H9 (cell line): Measurements from ENCODE around the gene ITGA11. TPM values are rescaled to one million over a fixed set of nuclear protein-coding genes. Genes with fewer than 3 reads are reported as not detected.

Source experiments
- DNase-seq: peaks from one replicate; pipeline ENCODE4 v3.0.0-alpha.2; 2017
- H2AFZ ChIP-seq: one replicate; pipeline ENCODE4 v1.6.1; 2013; ENCODE audit warnings: mild to moderate bottlenecking, low read length, control low read depth, moderate library complexity
- H2AK5ac ChIP-seq: 2 replicates; pipeline ENCODE4 v1.6.1; 2013; ENCODE audit warnings: low read length, control low read depth, mixed read lengths; ENCODE audit not compliant: insufficient read length
- H2BK120ac ChIP-seq: one replicate; pipeline ENCODE4 v1.6.1; 2013; ENCODE audit warnings: low read depth, mild to moderate bottlenecking, low read length, control low read depth, inconsistent platforms; ENCODE audit not compliant: poor library complexity, severe bottlenecking
- H2BK12ac ChIP-seq: 2 replicates; pipeline ENCODE4 v1.6.1; 2013; ENCODE audit warnings: low read length, control low read depth, mixed read lengths, low read depth; ENCODE audit not compliant: insufficient read length
- H2BK15ac ChIP-seq: 2 replicates; pipeline ENCODE4 v1.6.1; 2013; ENCODE audit warnings: low read depth, low read length, control low read depth
- H2BK20ac ChIP-seq: one replicate; pipeline ENCODE4 v1.6.1; 2013; ENCODE audit warnings: low read depth, mild to moderate bottlenecking, low read length, control low read depth, inconsistent platforms; ENCODE audit not compliant: poor library complexity, severe bottlenecking
- H2BK5ac ChIP-seq: 2 replicates; pipeline ENCODE4 v1.6.1; 2013; ENCODE audit warnings: low read length, control low read depth, mixed read lengths; ENCODE audit not compliant: insufficient read length
- H3K14ac ChIP-seq: 2 replicates; pipeline ENCODE4 v1.6.1; 2013; ENCODE audit warnings: low read length, control low read depth; ENCODE audit not compliant: insufficient read depth
- H3K18ac ChIP-seq: 2 replicates; pipeline ENCODE4 v1.6.1; 2013; ENCODE audit warnings: low read depth, mild to moderate bottlenecking, mixed read lengths, low read length, control low read depth; ENCODE audit not compliant: insufficient read length
- H3K23ac ChIP-seq: 2 replicates; pipeline ENCODE4 v1.6.1; 2013; ENCODE audit warnings: low read length, control low read depth, mixed read lengths, low read depth; ENCODE audit not compliant: insufficient read length
- H3K23me2 ChIP-seq: 2 replicates; pipeline ENCODE4 v1.6.1; 2013; ENCODE audit warnings: low read depth, mild to moderate bottlenecking, mixed read lengths, low read length, control low read depth; ENCODE audit not compliant: insufficient read length, poor library complexity, severe bottlenecking
- H3K27ac ChIP-seq: 2 replicates; pipeline ENCODE4 v1.5.1; 2013; ENCODE audit warnings: low read length, control low read depth, mixed read lengths, low read depth; ENCODE audit not compliant: insufficient read length
- H3K27me3 ChIP-seq: 2 replicates; pipeline ENCODE4 v1.6.1; 2013; ENCODE audit warnings: low read length, control low read depth, inconsistent platforms; ENCODE audit not compliant: insufficient read depth
- H3K4ac ChIP-seq: 2 replicates; pipeline ENCODE4 v1.6.1; 2013; ENCODE audit warnings: low read depth, mild to moderate bottlenecking, control low read depth, inconsistent platforms, low read length, moderate library complexity
- H3K4me1 ChIP-seq: 2 replicates; pipeline ENCODE4 v1.6.1; 2013; ENCODE audit warnings: low read length, control low read depth, inconsistent platforms; ENCODE audit not compliant: insufficient read depth
- H3K4me2 ChIP-seq: 2 replicates; pipeline ENCODE4 v1.6.1; 2013; ENCODE audit warnings: low read length, control low read depth, mixed read lengths; ENCODE audit not compliant: insufficient read length, insufficient read depth
- H3K56ac ChIP-seq: 2 replicates; pipeline ENCODE4 v1.6.1; 2013; ENCODE audit warnings: low read depth, mild to moderate bottlenecking, mixed read lengths, low read length, control low read depth; ENCODE audit not compliant: insufficient read length
- H3K79me1 ChIP-seq: 2 replicates; pipeline ENCODE4 v1.6.1; 2013; ENCODE audit warnings: low read depth, mild to moderate bottlenecking, moderate library complexity, low read length, control low read depth, inconsistent platforms; ENCODE audit not compliant: insufficient read depth, poor library complexity, severe bottlenecking
- H3K79me2 ChIP-seq: 2 replicates; pipeline ENCODE4 v1.6.1; 2013; ENCODE audit warnings: low read length, control low read depth, inconsistent platforms; ENCODE audit not compliant: insufficient read depth
- H3K9ac ChIP-seq: 2 replicates; pipeline ENCODE4 v1.6.1; 2013; ENCODE audit warnings: low read length, control low read depth, mixed read lengths; ENCODE audit not compliant: insufficient read length; ENCODE audit errors: extremely low read depth
- H3K9me3 ChIP-seq: one replicate; pipeline ENCODE4 v1.6.1; 2013; ENCODE audit warnings: low read depth, low read length, inconsistent platforms; ENCODE audit not compliant: control insufficient read depth
- H3T11ph ChIP-seq: one replicate; pipeline ENCODE4 v1.6.1; 2013; ENCODE audit warnings: mild to moderate bottlenecking, low read length, control low read depth, inconsistent platforms
- H4K20me1 ChIP-seq: one replicate; pipeline ENCODE4 v1.6.1; 2013; ENCODE audit not compliant: control insufficient read depth, insufficient read length, insufficient read depth
- H4K5ac ChIP-seq: 2 replicates; pipeline ENCODE4 v1.6.1; 2013; ENCODE audit warnings: low read depth, mild to moderate bottlenecking, mixed read lengths, low read length, control low read depth; ENCODE audit not compliant: insufficient read length
- H4K8ac ChIP-seq: replicated peaks from 2 replicates; pipeline ENCODE4 v1.6.1; 2013; ENCODE audit warnings: low read length, control low read depth, mixed read lengths, low read depth; ENCODE audit not compliant: insufficient read length
- H4K91ac ChIP-seq: 2 replicates; pipeline ENCODE4 v1.6.1; 2013; ENCODE audit warnings: low read depth, mild to moderate bottlenecking, moderate library complexity, mixed read lengths, low read length, control low read depth; ENCODE audit not compliant: insufficient read length
- H3K27ac Mint-ChIP-seq, 3 experiments: 2 replicates in 2 of 3; 3 replicates in 1 of 3; pipeline ENCODE4 v1.8.0; 2020 to 2021; ENCODE audit warnings: mixed read lengths in 3 of 3, mild to moderate bottlenecking in 1 of 3, moderate library complexity in 1 of 3
- H3K27me3 Mint-ChIP-seq: 2 replicates; pipeline ENCODE4 v1.8.0; 2021; ENCODE audit warnings: low read depth, mild to moderate bottlenecking, moderate library complexity, mixed read lengths
- H3K36me3 Mint-ChIP-seq, 3 experiments: 2 replicates in 2 of 3; 3 replicates in 1 of 3; pipeline ENCODE4 v1.8.0; 2020 to 2021; ENCODE audit warnings: low read depth in 3 of 3, mixed read lengths in 3 of 3; ENCODE audit not compliant: insufficient read depth in 1 of 3
- H3K4me1 Mint-ChIP-seq, 2 experiments: 2 replicates each; pipeline ENCODE4 v1.8.0; 2020; ENCODE audit warnings: mixed read lengths in 2 of 2
- H3K4me3 Mint-ChIP-seq, 2 experiments: 2 replicates in 1 of 2; 3 replicates in 1 of 2; pipeline ENCODE4 v1.8.0; 2020 to 2021; ENCODE audit warnings: mild to moderate bottlenecking in 2 of 2, mixed read lengths in 2 of 2, moderate library complexity in 1 of 2
- H3K9me3 Mint-ChIP-seq, 2 experiments: 2 replicates in 1 of 2; 3 replicates in 1 of 2; pipeline ENCODE4 v1.8.0; 2020; ENCODE audit warnings: mild to moderate bottlenecking in 2 of 2, mixed read lengths in 2 of 2, moderate library complexity in 1 of 2
- WGBS: extraction: QIAGEN DNeasy Blood & Tissue Kit; methylation state at CpG from one replicate; pipeline ENCODE4 v1.1.7; 2013; ENCODE audit warnings: missing lambda C conversion rate, low lambda C conversion rate, mixed read lengths; ENCODE audit not compliant: insufficient read length; ENCODE audit errors: extremely low coverage; 5-methylcytosine and 5-hydroxymethylcytosine counted together
- total RNA-seq: library from RNA; stranded (reverse); gene quantifications from 2 replicates; pipeline ENCODE4 v1.2.1, GENCODE V29; 2021
- TF ChIP-seq, protein P1 (sequence below): fragments of 200-600 bp; sonication (generic); conservative IDR thresholded peaks from 3 replicates; pipeline ENCODE4 v1.8.0; 2021; ENCODE audit warnings: antibody characterized with exemption, mild to moderate bottlenecking

Gene ITGA11
- total RNA-seq, 1 experiment from 2014 or later = 0.07 TPM

GRCh38 chr15:68382286-68383007 is 49.5 kb downstream of the ITGA11 start:
- no peak overlapping the region for H2BK120ac ChIP-seq
- no peaks in the 10 kb centered on the region; the same call in 1 of the 2 replicates for H3K27me3 Mint-ChIP-seq
- no peak overlapping the region for H2AK5ac ChIP-seq
- H4K5ac ChIP-seq = no peak overlapping the region
- WGBS = no CpG with 5 or more reads among the region's 5 CpGs
- no peak overlapping the region for H3K4me2 ChIP-seq
- H3K56ac ChIP-seq = no peak overlapping the region
- no peak overlapping the region for H2BK15ac ChIP-seq
- H2AFZ ChIP-seq = no peak overlapping the region
- no peaks in the 10 kb centered on the region for H3K9me3 ChIP-seq
- no peaks in the 10 kb centered on the region; a peak in 1 of 5 replicates for H3K9me3 Mint-ChIP-seq
- no peaks in the 10 kb centered on the region for H3K4me1 Mint-ChIP-seq
- no peak overlapping the region for H3K9ac ChIP-seq
- DNase-seq = no peak
- TF ChIP-seq, protein P1, sequence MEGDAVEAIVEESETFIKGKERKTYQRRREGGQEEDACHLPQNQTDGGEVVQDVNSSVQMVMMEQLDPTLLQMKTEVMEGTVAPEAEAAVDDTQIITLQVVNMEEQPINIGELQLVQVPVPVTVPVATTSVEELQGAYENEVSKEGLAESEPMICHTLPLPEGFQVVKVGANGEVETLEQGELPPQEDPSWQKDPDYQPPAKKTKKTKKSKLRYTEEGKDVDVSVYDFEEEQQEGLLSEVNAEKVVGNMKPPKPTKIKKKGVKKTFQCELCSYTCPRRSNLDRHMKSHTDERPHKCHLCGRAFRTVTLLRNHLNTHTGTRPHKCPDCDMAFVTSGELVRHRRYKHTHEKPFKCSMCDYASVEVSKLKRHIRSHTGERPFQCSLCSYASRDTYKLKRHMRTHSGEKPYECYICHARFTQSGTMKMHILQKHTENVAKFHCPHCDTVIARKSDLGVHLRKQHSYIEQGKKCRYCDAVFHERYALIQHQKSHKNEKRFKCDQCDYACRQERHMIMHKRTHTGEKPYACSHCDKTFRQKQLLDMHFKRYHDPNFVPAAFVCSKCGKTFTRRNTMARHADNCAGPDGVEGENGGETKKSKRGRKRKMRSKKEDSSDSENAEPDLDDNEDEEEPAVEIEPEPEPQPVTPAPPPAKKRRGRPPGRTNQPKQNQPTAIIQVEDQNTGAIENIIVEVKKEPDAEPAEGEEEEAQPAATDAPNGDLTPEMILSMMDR = no peak
- no peak overlapping the region for H3K27ac ChIP-seq
- no peaks in the 10 kb centered on the region for H3K4me1 ChIP-seq
- H3K27me3 ChIP-seq = no peaks in the 10 kb centered on the region; the same call in 1 of the 2 replicates
- no peak overlapping the region for H3K4ac ChIP-seq
- H4K20me1 ChIP-seq = no peaks in the 10 kb centered on the region
- H3K27ac Mint-ChIP-seq = no peak overlapping the region
- no peaks in the 10 kb centered on the region for H3K79me2 ChIP-seq
- H3K18ac ChIP-seq = no peak overlapping the region
- no peak overlapping the region for H2BK12ac ChIP-seq
- no peak overlapping the region for H3K14ac ChIP-seq
- no peak overlapping the region for H2BK20ac ChIP-seq
- H4K8ac ChIP-seq = no peak overlapping the region
- H3K79me1 ChIP-seq = no peaks in the 10 kb centered on the region
- H3K4me3 Mint-ChIP-seq = no peak overlapping the region
- no peak overlapping the region for H3K23ac ChIP-seq
- no peak overlapping the region for H3T11ph ChIP-seq
- no peaks in the 10 kb centered on the region for H3K23me2 ChIP-seq
- peaks cover 0 to 2% (median 0%) of the 10 kb centered on the region in 3 experiments; a peak in 1 of 7 replicates for H3K36me3 Mint-ChIP-seq
- H4K91ac ChIP-seq = no peak overlapping the region
- H2BK5ac ChIP-seq = no peak overlapping the region
